D721Med (cell line): ENCODE data around the gene LRP11.

ENCODE experiments used
- DNase-seq: peaks from one replicate; pipeline ENCODE4 v3.0.0; 2011; ENCODE audit warnings: low spot score; ENCODE audit not compliant: insufficient read length
- FAIRE-seq: peaks from 2 replicates; lab custom pipeline; 2011; peaks lifted over from hg19 to GRCh38; lab: Jason Lieb, UNC
- TF ChIP-seq, protein P1 (sequence below): IDR thresholded peaks from 2 replicates; pipeline ENCODE4 v1.5.1; 2012; ENCODE audit warnings: mild to moderate bottlenecking, control low read depth; ENCODE audit not compliant: insufficient read depth; ENCODE audit errors: missing control alignments

LRP11 gene

GRCh38 chr6:149881860-149882259, 17.7 kb upstream of the LRP11 start:
- no peak for FAIRE-seq
- TF ChIP-seq, protein P1, sequence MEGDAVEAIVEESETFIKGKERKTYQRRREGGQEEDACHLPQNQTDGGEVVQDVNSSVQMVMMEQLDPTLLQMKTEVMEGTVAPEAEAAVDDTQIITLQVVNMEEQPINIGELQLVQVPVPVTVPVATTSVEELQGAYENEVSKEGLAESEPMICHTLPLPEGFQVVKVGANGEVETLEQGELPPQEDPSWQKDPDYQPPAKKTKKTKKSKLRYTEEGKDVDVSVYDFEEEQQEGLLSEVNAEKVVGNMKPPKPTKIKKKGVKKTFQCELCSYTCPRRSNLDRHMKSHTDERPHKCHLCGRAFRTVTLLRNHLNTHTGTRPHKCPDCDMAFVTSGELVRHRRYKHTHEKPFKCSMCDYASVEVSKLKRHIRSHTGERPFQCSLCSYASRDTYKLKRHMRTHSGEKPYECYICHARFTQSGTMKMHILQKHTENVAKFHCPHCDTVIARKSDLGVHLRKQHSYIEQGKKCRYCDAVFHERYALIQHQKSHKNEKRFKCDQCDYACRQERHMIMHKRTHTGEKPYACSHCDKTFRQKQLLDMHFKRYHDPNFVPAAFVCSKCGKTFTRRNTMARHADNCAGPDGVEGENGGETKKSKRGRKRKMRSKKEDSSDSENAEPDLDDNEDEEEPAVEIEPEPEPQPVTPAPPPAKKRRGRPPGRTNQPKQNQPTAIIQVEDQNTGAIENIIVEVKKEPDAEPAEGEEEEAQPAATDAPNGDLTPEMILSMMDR: no peak
- no peak for DNase-seq

- DNase-seq (no peak), FAIRE-seq (no peak)
- TF ChIP-seq, protein P1: no peak
Observed at GRCh38 chr6:149881066-149881766, 17.1 kb upstream of the LRP11 start.

DNA sequence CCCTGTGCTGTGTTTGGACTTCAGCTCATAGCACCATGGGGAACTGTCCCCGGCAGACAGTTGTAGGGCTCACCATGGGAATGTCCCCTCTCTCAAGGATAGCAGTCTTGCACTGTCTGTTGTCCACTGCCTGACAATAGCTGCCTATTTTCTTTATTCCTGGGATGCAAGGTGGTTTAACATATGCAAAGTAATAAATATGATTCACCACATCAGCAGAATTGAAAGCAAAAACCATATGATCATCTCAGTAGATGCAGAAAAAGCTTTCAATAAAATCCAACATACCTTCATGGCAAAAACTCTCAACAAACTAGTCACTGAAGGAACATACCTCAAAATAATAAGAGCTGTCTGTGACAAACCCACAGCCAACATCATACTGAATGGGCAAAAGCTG, 13.5 kb upstream of the LRP11 start:
- no peak for FAIRE-seq

DNA sequence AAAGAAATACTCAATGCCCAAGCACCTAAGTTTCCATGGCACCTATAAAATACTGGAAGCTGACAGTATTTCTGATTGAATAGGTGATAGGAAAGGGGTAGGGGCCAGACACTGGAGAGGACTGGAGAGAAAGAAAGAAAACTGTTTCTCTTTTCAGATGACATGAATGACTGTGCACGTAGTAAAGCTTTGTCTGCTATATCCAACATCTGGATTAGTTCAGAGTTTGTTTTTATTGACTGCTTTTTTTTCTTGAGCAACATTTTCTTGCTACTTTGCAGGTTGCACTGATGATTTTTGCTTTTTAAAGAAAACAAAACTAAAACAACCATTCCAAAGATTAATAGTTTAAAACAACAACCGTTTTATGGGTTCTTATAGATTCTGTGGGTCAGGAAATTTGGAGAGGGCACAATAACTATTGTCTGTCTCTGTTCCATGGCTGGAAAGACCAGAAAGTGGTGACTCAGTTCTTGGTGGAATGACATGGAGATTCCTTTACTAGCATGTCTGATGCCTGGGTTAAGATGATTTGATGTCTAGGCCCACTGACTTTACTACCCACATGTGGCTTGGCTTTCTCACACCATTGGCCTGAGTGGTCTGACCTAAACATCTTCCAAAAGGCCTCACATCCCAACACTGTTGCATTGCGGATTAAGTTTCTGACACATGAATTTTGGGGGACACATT, 12.2 kb upstream of the LRP11 start:
- TF ChIP-seq, protein P1: no peak
- DNase-seq (no peak), FAIRE-seq (no peak)

More for the DNA sequence above, 13.5 kb upstream of the LRP11 start:
- no peak for DNase-seq
- TF ChIP-seq, protein P1: no peak

DNA sequence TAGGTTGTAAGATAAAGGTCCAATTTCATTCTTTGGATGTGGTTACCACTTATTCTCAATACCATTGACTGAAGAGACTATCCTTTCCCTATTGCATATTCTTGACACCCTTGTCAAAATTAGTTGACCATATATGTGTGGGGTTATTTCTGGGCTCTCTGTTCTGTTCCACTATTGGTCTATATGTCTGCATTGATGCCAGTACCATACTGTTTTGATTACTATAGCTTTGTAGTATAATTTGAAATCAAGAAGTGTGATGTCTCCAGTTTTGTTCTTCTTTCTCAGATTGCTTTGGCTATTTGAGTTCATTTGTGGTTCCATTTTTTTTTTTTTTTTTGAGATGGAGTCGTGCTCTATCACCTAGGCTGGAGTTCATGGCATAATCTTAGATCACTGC, 8.1 kb upstream of the LRP11 start:
- FAIRE-seq: no peak

DNA sequence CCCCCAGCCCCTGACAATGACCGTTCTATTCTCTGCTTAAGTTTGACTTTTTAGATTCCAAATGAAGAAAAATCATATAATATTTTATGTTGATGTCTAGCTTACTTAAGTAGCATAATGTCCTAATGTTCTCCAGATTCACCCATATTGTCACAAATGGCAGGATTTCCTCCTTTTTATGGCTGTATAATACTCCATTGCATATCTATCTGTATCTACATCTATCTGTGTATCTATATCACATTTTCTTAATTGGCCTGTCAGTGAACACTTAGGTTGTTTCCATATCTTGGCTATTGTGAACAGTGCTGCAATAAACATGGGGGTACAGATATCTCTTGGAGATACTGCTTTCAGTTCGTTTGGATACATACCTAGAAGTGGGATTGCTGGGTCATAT, 7.0 kb upstream of the LRP11 start:
- FAIRE-seq (no peak), DNase-seq (no peak)
- TF ChIP-seq, protein P1: no peak

More for the DNA sequence above, 8.1 kb upstream of the LRP11 start:
- DNase-seq: no peak
- TF ChIP-seq, protein P1: no peak

- DNase-seq (no peak), FAIRE-seq (no peak)
- TF ChIP-seq, protein P1: no peak
Observed at GRCh38 chr6:149869275-149869892, 5.2 kb upstream of the LRP11 start.
